ENCODE data around the gene CD8A. TPM values are rescaled to one million over a fixed set of nuclear protein-coding genes. Genes with fewer than 3 reads are reported as not detected.

Gene CD8A
- total RNA-seq, 1 donor, result not detected

DNA sequence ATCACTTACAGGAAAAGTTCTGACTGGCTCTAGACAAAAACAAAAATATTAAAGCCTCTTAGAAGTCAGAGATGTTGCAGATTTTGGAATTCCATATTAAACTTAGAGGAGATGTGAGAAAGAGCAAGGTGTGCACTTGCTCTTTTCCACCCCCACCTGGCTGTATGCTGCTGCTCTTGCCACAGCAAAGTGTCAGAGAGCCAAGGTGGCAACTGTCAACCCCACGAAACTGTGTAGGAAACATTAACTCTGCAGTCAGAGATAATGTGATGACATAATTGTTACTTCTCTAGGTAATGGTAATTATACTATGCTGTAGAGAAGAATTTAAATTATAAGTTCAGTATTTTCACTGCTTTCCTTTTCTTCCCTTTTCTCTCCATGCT, 25.4 kb downstream of the CD8A start:
- H3K4me3 ChIP-seq (ENCODE audit: low read depth, low read length), result no peak overlapping the region
- DNase-seq (ENCODE audit: low read depth), result no peak
- TF ChIP-seq CTCF (IDR thresholded peaks at IDR 0.05; ENCODE audit: insufficient read depth, low read length), result no peak

DNA sequence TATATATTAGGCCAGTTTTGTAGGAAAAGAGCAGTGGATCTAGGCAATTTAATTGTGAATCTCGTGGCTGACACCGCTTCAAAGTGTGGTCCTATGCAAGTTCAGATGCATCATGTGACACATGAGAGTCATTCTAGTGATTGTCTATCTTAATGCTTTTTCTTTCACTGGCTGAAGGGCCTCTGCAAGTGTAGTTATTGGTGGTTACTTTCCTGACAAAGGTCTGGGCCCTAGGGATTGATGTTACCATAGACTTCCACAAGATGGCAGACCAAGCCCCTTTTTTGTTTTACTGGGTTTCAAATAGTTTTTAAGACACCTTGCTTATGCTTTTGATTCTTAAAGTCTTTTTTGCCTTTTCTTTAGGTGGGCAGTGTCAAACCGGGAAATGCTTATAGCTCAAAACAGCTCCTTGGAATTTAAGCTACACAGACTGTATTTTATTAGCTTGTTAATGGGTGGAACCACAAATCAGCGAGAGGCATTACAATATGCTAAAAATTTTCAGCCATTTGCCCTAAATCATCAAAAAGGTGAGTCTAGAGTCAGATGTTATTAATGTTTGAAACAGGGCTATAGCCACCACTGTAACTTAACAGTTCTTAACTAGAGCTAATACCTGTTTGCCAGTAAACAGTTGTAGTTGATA, 25.9 kb downstream of the CD8A start:
- H3K4me3 ChIP-seq (ENCODE audit: low read depth, low read length), result no peak overlapping the region
- peak; percentile 76 for TF ChIP-seq CTCF (IDR thresholded peaks at IDR 0.05; ENCODE audit: insufficient read depth, low read length)
- DNase-seq (ENCODE audit: low read depth), result peak; percentile 62

DNA sequence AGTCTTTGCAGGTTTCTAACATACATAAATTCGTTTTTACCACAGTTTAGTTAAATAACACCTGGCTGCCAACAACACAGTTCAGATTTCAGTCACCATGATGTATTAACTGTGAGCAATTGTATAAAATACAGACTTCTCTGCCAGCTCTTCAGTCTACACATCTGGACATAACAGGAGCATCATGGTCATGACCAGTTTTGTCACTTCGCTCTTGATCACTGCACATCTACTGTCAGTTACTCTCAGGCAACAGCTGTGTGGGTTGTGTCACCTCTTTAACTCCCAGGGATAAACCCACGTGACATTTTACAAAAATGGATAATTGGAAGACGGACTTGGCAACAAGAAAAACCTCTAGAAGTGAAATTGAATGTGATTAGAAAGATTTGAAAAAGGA, 30.3 kb downstream of the CD8A start:
- no peak for DNase-seq (ENCODE audit: low read depth)
- H3K4me3 ChIP-seq (ENCODE audit: low read depth, low read length), result no peak overlapping the region
- TF ChIP-seq CTCF (IDR thresholded peaks at IDR 0.05; ENCODE audit: insufficient read depth, low read length), result no peak

DNA sequence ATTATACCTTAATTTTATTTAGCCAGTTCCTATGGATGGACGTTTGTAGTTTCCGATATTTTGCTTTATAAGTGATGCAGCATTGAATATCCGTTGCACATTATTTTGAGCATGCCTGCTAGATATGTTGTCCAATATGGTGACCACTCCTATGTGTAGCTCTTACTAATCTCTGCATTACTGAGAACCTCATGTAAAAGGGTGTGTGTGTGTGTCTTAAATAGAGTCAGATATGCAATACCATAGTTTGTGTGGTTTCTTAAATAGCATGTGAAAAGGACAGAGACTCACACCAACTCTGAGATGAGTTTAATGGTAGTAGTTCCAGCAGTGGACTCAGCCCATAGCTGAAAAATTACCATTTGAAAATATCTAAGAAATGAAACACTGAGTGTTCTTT, 32.3 kb downstream of the CD8A start:
- no peak for TF ChIP-seq CTCF (IDR thresholded peaks at IDR 0.05; ENCODE audit: insufficient read depth, low read length)
- DNase-seq (ENCODE audit: low read depth), result no peak

GRCh38 chr2:86753606-86754005, 37.1 kb downstream of the CD8A start:
- TF ChIP-seq CTCF (IDR thresholded peaks at IDR 0.05; ENCODE audit: insufficient read depth, low read length), result no peak
- peak; percentile 50 for DNase-seq (ENCODE audit: low read depth)

More for the DNA sequence above, 32.3 kb downstream of the CD8A start:
- no peak overlapping the region for H3K4me3 ChIP-seq (ENCODE audit: low read depth, low read length)

DNA sequence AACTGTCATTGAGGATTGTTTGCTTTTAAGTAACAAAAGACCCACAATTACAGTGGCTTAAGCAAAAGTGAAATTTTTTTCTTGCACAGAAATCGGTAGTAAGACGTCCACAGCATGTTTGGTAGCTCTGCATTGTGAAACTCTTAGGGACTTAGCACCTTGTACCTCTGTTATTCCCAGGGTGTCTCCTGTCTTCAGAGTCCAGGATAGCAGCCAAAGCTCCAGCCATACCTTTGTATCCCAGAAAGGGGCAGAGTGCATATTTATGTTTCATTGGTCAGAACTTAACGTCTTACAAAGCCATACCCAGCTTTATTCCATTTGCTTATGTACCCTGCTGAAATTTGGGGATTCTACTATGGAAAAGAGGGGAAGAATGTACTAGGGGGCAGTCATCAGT, 37.8 kb downstream of the CD8A start:
- TF ChIP-seq CTCF (IDR thresholded peaks at IDR 0.05; ENCODE audit: insufficient read depth, low read length), result no peak
- H3K4me3 ChIP-seq (ENCODE audit: low read depth, low read length), result no peak overlapping the region
- no peak for DNase-seq (ENCODE audit: low read depth)

More at GRCh38 chr2:86753606-86754005, 37.1 kb downstream of the CD8A start:
- no peak overlapping the region for H3K4me3 ChIP-seq (ENCODE audit: low read depth, low read length)

DNA sequence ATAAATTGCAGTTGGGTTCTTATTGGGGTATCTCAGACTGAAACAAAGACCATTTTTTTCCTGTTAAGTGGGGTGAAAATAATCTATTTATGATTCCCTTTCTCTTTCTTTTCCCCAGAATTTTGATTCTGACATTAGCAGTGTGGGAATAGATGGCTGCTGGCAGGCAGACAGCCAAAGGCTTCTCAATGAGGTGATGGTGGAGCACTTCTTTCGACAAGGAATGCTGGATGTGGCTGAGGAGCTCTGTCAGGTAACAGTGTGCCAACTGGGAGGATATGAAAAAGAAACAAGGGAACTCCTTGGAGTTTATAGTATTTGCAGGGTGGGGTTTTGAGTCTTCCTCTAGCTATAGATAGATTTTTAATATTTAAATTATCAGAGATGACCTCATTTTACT, 38.9 kb downstream of the CD8A start:
- no peak overlapping the region for H3K4me3 ChIP-seq (ENCODE audit: low read depth, low read length)
- DNase-seq (ENCODE audit: low read depth), result no peak
- TF ChIP-seq CTCF (IDR thresholded peaks at IDR 0.05; ENCODE audit: insufficient read depth, low read length), result no peak

Measured in fibroblast of the aortic adventitia (primary cell).